Esophagus muscularis mucosa (tissue), 2 donors: ENCODE results near the gene ERI3.

Experiments
- POLR2A ChIP-seq: fragments of 450-650 bp; IDR thresholded peaks from one replicate; pipeline ENCODE4 v1.6.1; 2017; ENCODE audit warnings: antibody characterized with exemption, moderate library complexity, mild to moderate bottlenecking, low read depth
- POLR2AphosphoS5 ChIP-seq, 2 donors: sonication (generic); formaldehyde crosslinking; IDR thresholded peaks; one replicate each; pipeline ENCODE4 v1.6.1; 2017; ENCODE audit warnings: antibody characterized with exemption in 2 of 2

- TF ChIP-seq POLR2AphosphoS5 (IDR thresholded peaks at IDR 0.05) (no peak), POLR2A (no peak)
Measured at GRCh38 chr1:44221769-44222168, 133.3 kb downstream of the ERI3 start.
